ENCODE results near the gene CEACAM8.
"Not testable (repeated sequence)": the region's sequence is repeated elsewhere in the genome, so short reads cannot be mapped to it uniquely, and the experiment has no call there.

CEACAM8 gene

GRCh38 chr19:42544146-42544545, 50.6 kb downstream of the CEACAM8 start:
- no peak for DNase-seq (ENCODE audit: low read depth in 3 of 3, low spot score in 1 of 3)

- DNase-seq (ENCODE audit: low read depth in 3 of 3, low spot score in 1 of 3) = no peak
Measured at GRCh38 chr19:42542791-42543190, 51.9 kb downstream of the CEACAM8 start.

DNA sequence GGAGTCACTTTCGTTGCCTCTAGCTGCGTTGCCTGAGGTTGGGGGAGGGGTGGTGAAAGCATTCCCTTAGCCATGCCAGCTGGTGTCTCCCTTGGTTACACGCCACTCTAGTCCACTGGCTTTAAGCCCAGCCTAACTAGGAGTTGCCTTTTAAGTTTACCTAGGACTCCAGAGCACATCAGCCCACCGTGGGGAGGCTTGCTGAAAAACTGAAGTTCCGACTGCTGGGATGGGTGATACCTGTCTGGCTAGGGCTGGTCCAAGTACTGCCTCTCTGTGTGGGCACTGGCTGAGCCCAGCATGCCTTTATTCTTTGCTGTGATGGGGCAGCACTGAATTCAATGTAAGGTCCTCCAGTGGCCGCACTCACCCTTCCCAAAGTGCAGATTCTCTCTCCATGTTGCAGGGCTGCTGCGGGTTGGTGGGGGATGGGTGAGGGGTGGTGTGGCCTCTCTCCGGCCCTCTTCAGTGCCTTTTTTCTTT, 54.6 kb downstream of the CEACAM8 start:
- DNase-seq (ENCODE audit: low read depth in 3 of 3, low spot score in 1 of 3) = no peak

GRCh38 chr19:42538841-42539709, 55.6 kb downstream of the CEACAM8 start:
- DNase-seq (ENCODE audit: low read depth in 3 of 3, low spot score in 1 of 3) = no peak

GRCh38 chr19:42535276-42535675, 59.4 kb downstream of the CEACAM8 start:
- DNase-seq (ENCODE audit: low read depth in 3 of 3, low spot score in 1 of 3) = not testable (repeated sequence)

DNA sequence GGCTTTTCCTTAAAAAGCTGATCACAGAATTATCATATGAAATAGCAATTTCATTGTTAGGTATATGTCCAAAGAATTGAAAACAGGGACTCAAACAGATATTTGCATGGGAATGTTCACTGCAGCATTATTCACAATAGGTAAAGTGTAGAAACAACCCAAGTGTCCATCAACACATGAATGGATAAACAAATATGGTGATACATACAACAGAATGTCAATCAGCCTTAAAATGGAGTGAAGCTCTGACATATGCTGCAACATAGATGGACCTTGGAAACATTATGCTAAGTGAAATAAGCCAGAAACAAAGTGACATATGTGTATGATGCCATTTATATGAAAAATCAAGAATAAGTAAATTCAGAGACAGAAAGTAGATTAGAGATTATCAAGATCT, 60.3 kb downstream of the CEACAM8 start:
- no peak for DNase-seq (ENCODE audit: low read depth in 3 of 3, low spot score in 1 of 3)

DNA sequence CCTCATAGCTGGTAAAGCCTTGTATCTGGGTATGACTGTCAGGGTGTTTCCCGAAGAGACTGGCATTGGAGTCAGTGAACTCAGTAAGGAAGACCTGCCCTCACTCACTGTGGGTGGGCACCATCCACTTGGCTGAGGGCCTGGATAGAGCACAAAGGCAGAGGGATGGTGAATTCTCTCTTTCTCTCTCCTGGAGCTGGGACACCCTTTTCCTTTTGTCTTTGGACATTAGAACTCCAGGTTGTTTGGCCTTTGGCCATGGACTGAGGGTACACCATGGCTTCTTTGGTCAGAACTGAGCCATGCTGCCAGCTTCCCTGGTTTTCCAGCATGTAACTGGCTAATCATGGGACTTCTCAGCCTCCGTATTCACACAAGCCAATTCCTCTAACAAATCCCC, 61.8 kb downstream of the CEACAM8 start:
- no peak for DNase-seq (ENCODE audit: low read depth in 3 of 3, low spot score in 1 of 3)

GRCh38 chr19:42531313-42531712, 63.4 kb downstream of the CEACAM8 start:
- no peak for DNase-seq (ENCODE audit: low read depth in 3 of 3, low spot score in 1 of 3)
